Gastroesophageal sphincter (tissue), 3 donors: Measurements from ENCODE around the gene NOS1AP.

Experiments used
- POLR2A ChIP-seq, 2 donors: fragments of 450-650 bp; IDR thresholded peaks; one replicate each; pipeline ENCODE4 v1.6.1; 2017; ENCODE audit warnings: antibody characterized with exemption in 2 of 2, mild to moderate bottlenecking in 2 of 2, moderate library complexity in 1 of 2
- POLR2AphosphoS5 ChIP-seq: sonication (generic); formaldehyde crosslinking; IDR thresholded peaks from one replicate; pipeline ENCODE4 v1.6.1; 2017; ENCODE audit warnings: antibody characterized with exemption
- TF ChIP-seq, protein P1 (sequence below), 4 experiments: fragments of 200-600 bp in 2 of 4; fragments of 450-650 bp in 2 of 4; sonication (generic) in 1 of 4; IDR thresholded peaks; one replicate each; pipeline ENCODE4 v1.5.1; 2017 to 2019; ENCODE audit warnings: antibody characterized with exemption in 4 of 4, mild to moderate bottlenecking in 2 of 4, moderate library complexity in 2 of 4

DNA sequence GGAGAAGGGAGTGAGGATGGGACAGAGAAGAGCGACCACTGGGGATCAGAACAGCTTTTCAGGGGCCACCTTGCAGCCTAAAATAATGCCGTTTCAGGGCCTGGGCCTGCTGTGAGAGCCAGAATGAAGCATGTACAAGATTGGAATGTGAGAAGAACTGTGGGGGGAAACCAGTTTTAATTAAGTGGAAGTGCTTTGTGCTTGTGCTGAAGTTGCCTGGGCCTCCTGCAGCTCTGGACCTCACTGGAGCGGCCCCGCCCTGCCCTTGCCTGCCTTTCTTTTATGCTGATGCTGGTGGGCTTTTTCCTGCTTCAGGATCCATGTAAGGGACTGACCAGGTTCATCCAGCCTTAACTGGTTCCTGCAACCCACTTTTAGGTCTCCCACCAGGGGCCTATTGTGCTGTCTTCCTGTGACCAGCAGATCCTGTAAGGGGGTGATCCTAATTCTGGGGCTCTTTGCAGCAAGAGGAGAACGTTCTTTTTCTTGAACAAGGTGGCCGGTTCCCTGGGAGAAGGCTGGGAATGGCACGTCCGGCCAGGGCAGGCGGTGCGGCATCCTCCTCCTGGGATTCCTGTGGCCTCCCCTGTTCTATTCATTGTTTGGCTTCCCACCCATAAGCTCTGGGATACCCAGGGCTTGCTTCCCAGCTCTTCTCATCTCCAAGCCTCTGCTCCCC, 315.2 kb downstream of the NOS1AP start:
- TF ChIP-seq POLR2A (IDR thresholded peaks at IDR 0.05) (no peak), POLR2AphosphoS5 (no peak)
- TF ChIP-seq, protein P1, sequence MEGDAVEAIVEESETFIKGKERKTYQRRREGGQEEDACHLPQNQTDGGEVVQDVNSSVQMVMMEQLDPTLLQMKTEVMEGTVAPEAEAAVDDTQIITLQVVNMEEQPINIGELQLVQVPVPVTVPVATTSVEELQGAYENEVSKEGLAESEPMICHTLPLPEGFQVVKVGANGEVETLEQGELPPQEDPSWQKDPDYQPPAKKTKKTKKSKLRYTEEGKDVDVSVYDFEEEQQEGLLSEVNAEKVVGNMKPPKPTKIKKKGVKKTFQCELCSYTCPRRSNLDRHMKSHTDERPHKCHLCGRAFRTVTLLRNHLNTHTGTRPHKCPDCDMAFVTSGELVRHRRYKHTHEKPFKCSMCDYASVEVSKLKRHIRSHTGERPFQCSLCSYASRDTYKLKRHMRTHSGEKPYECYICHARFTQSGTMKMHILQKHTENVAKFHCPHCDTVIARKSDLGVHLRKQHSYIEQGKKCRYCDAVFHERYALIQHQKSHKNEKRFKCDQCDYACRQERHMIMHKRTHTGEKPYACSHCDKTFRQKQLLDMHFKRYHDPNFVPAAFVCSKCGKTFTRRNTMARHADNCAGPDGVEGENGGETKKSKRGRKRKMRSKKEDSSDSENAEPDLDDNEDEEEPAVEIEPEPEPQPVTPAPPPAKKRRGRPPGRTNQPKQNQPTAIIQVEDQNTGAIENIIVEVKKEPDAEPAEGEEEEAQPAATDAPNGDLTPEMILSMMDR (IDR thresholded peaks at IDR 0.05), result no peak
